Muscle layer of duodenum (tissue), 2 donors: ENCODE measurements around the gene PNMA6E.

Experiments used
- H3K27ac ChIP-seq: one replicate; pipeline ENCODE4 v1.7.0; 2013; ENCODE audit warnings: mild to moderate bottlenecking, low read length
- H3K27me3 ChIP-seq: one replicate; pipeline ENCODE4 v1.7.0; 2013; ENCODE audit warnings: low read depth, mild to moderate bottlenecking, control low read depth, low read length
- H3K36me3 ChIP-seq, 2 donors: one replicate each; pipeline ENCODE4 v1.7.0; 2013; ENCODE audit warnings: low read length in 2 of 2, control low read depth in 1 of 2, mild to moderate bottlenecking in 1 of 2; ENCODE audit not compliant: insufficient read depth in 2 of 2, control insufficient read depth in 1 of 2
- H3K4me1 ChIP-seq, 2 donors: one replicate each; pipeline ENCODE4 v1.7.0; 2013; ENCODE audit warnings: low read length in 2 of 2, mild to moderate bottlenecking in 2 of 2, control low read depth in 1 of 2, moderate library complexity in 1 of 2; ENCODE audit not compliant: insufficient read depth in 2 of 2, control insufficient read depth in 1 of 2
- H3K4me3 ChIP-seq, 2 donors: one replicate each; pipeline ENCODE4 v1.7.0; 2013; ENCODE audit warnings: low read length in 2 of 2, low read depth in 1 of 2, mild to moderate bottlenecking in 1 of 2
- H3K9me3 ChIP-seq, 2 donors: one replicate each; pipeline ENCODE4 v1.7.0; 2013; ENCODE audit warnings: low read length in 2 of 2, control low read depth in 1 of 2, mild to moderate bottlenecking in 1 of 2; ENCODE audit not compliant: control insufficient read depth in 1 of 2
- donor health status: healthy.

Gene PNMA6E

DNA sequence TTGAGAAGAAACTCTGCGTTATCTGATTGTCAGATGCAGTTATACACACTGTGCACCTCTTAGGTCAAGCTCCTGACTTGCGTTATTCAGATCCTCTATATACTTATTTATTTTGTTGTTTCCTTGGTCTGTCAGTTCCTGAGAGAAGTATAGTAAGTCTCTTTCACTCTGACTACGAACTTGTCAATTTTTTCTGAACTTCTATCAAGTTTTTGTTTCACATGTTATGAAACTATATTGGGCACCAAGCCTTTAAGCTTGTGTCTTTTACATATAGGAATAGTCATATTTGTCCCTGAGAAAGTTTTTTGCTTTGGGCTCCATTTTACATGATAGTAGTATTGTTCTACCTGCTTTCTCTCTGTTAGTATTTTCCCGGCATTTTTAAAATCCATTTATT is 35.5 kb downstream of the PNMA6E start:
- H3K27ac ChIP-seq = no peak overlapping the region
- no peak overlapping the region for H3K4me3 ChIP-seq
- H3K9me3 ChIP-seq = no peaks in the 10 kb centered on the region
- no peaks in the 10 kb centered on the region for H3K27me3 ChIP-seq
- no peaks in the 10 kb centered on the region for H3K36me3 ChIP-seq
- no peaks in the 10 kb centered on the region for H3K4me1 ChIP-seq

DNA sequence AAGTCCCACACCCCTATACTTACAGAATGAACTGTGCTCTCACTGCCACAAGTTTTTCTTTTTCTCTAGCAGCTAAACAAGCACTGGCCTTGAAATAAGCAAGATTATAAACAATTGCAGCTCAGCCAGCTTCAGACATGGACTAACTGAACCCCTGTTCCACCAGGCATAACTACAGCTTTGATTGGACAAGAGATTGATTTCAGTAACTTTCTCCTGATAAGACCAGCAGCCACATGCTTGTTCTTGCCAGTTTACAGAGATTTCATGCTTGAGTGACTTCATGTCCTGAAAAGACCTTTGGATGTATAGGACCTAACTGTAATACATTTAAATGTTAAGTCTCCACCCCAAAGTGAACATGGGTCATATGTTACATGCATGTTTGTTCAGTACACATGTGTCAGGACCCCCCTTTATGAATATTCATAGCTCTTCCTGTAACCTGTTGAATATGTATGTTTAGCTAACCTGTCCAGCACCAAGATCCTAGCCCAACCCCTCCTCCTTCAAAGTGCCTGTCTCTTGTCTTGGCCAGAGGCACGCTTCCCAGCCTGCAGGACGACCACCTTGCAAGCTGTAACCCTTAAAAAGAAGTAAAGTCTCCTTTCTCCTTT is 39.3 kb downstream of the PNMA6E start:
- Histone ChIP-seq H3K4me3 (no peak overlapping the region), H3K27me3 (no peaks in the 10 kb centered on the region), H3K4me1 (no peaks in the 10 kb centered on the region), H3K27ac (no peak overlapping the region), H3K9me3 (no peaks in the 10 kb centered on the region), H3K36me3 (no peaks in the 10 kb centered on the region)

DNA sequence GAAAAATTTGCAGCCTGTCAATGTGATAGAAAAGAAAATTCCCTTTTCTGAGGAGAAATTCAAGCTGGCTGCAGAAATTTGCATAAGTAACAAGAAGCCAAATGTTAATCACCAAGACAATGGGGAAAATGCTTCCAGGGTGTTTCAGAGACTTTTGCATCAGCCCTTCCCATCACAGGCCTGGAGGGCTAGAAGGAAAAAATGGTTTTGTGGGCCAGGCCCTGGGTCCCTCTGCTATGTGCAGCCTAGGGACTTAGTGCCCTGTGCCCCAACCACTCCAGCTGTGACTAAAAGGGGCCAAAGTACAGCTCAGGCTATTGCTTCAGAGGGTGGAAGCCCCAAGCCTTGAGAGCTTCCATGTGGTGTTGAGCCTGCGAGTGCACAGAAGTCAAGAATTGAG is 43.3 kb downstream of the PNMA6E start:
- Histone ChIP-seq H3K36me3 (no peaks in the 10 kb centered on the region), H3K4me3 (no peak overlapping the region), H3K4me1 (no peaks in the 10 kb centered on the region), H3K27me3 (no peaks in the 10 kb centered on the region), H3K27ac (no peak overlapping the region), H3K9me3 (no peaks in the 10 kb centered on the region)

DNA sequence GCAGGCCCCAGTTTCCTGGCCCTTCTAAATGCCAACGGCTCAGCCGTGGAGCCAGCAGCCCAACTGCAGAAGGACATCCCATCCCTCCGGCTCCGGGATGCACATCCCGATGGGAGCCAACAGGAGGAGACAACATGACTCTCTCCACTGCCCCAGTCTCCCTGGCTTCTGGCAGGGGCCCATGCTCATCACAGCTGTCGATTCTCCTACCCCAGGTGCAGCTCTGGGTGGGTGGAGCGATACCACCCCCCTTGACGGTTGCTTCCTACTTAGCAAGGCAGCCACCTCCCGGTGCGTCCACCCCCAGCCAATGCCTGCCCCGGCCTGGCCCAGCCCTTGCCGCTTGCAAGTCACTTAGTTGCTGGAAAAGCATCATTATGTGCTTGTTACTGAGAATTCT is 47.7 kb downstream of the PNMA6E start:
- Histone ChIP-seq H3K27ac (no peak overlapping the region), H3K4me3 (no peak overlapping the region), H3K27me3 (no peaks in the 10 kb centered on the region), H3K36me3 (peaks cover 13% of the 10 kb centered on the region in 2 donors), H3K4me1 (no peaks in the 10 kb centered on the region), H3K9me3 (no peaks in the 10 kb centered on the region)

DNA sequence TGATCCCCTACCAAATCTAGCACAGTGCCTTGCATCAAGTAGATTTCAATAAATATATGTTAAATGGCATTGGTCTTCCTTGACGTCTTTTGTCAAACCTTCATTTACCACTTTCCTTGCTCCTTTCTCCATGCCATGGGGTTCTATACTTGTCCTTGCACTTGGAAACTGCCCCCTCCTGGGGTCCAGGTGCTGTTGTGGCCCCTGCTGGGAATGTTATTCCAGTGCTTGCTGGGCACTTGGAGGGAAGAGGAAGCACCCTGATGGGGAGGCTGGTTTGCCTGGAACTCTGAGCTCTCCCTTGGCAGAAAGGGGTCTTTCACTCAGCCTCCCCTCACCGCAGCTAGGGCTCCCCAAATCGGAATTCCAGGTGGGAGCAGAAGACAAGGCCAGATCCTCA is 48.3 kb downstream of the PNMA6E start:
- no peak overlapping the region for H3K4me3 ChIP-seq
- no peaks in the 10 kb centered on the region for H3K9me3 ChIP-seq
- no peak overlapping the region for H3K27ac ChIP-seq
- peaks cover 13 to 16% of the 10 kb centered on the region in 2 donors for H3K36me3 ChIP-seq
- H3K27me3 ChIP-seq = no peaks in the 10 kb centered on the region
- no peaks in the 10 kb centered on the region for H3K4me1 ChIP-seq

DNA sequence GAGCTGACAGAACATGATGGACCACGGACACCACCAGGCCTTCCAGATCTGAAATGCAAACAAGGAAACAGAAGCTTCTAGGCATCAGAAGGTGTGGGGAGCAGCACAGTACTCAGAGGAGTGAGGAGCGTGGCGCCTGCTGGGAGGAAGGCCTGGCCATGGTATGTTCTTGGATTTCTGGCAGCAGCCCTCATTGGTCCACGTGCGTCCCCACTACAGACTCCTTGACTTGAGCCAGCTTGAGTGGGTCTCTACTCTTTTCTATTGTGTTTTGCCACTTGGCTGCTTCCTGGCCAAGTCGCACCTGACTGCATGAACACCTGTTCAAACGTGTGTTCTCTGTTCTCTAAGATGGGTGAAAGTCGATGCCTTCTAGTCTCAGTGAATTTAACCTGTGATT is 49.2 kb downstream of the PNMA6E start:
- no peak overlapping the region for H3K4me3 ChIP-seq
- no peaks in the 10 kb centered on the region for H3K27me3 ChIP-seq
- H3K4me1 ChIP-seq = no peaks in the 10 kb centered on the region
- no peaks in the 10 kb centered on the region for H3K9me3 ChIP-seq
- H3K27ac ChIP-seq = no peak overlapping the region
- H3K36me3 ChIP-seq = peaks cover 13 to 25% of the 10 kb centered on the region in 2 donors

DNA sequence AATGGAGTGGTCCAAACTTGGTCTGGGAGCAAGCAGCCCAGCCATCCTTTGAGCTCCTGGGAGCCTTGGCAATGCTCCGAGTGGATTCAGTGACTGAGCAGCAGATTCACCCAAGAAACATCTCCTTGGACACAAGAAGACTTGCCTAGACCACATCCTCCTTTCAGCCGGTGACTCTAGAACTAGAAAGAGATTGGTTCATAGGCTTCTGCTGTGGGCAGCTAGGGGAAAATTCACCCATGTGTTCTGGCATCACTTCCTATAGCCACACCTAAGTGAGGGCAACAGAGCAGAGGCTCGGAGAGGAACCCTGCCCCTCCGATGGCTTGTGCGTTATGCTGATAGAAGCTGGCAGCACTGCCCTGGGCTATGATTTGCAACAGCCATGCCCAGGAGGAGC is 51.2 kb downstream of the PNMA6E start:
- no peaks in the 10 kb centered on the region for H3K4me1 ChIP-seq
- peaks cover 13 to 29% of the 10 kb centered on the region in 2 donors for H3K36me3 ChIP-seq
- no peak overlapping the region for H3K27ac ChIP-seq
- H3K27me3 ChIP-seq = no peaks in the 10 kb centered on the region
- no peak overlapping the region for H3K4me3 ChIP-seq
- no peaks in the 10 kb centered on the region for H3K9me3 ChIP-seq

DNA sequence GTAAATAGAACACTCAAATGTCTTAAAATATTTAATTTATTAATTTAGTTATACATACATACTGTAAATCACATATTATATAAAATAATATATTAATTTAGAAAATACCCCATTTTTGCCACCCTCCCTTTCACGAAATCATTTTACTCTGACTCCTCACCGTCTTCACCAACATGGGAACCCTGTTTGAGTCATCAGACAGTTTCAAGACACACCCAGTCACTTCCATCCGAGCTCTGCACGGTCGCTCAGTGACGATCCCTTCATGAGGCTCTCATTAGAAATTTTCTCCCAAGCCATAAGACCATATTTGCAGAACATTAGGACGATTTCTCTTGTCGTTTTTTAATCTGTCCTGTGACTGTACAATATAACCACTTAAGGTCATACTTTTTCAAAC is 52.7 kb downstream of the PNMA6E start:
- H3K27ac ChIP-seq = no peak overlapping the region
- H3K9me3 ChIP-seq = no peaks in the 10 kb centered on the region
- H3K4me3 ChIP-seq = no peak overlapping the region
- peaks cover 16 to 29% of the 10 kb centered on the region in 2 donors for H3K36me3 ChIP-seq
- H3K4me1 ChIP-seq = peaks cover 0 to 4% of the 10 kb centered on the region in 2 donors
- no peaks in the 10 kb centered on the region for H3K27me3 ChIP-seq

DNA sequence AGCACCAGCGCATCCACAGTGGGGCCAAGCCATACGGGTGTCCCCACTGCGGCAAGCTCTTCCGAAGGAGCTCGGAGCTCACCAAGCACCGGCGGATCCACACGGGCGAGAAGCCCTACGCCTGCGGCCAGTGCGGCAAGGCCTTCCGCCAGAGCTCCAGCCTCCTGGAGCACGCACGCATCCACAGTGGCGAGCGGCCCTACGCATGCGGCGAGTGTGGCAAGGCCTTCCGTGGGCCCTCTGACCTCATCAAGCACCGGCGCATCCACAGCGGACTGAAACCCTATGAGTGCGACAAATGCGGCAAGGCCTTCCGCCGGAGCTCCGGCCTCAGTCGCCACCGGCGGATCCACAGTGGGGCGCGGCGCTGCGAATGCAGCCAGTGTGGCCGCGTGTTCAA is 53.6 kb downstream of the PNMA6E start:
- peaks cover 16 to 29% of the 10 kb centered on the region in 2 donors for H3K36me3 ChIP-seq
- H3K4me1 ChIP-seq = peaks cover 0 to 4% of the 10 kb centered on the region in 2 donors
- H3K9me3 ChIP-seq = no peaks in the 10 kb centered on the region
- no peak overlapping the region for H3K27ac ChIP-seq
- H3K27me3 ChIP-seq = no peaks in the 10 kb centered on the region
- no peak overlapping the region for H3K4me3 ChIP-seq
